ENCODE results near the gene SLC8B1. TPM values are rescaled to one million over a fixed set of nuclear protein-coding genes. Genes with fewer than 3 reads are reported as not detected.

Gene SLC8B1
- total RNA-seq, 1 donor from 2014 or later, result 42.2 TPM

DNA sequence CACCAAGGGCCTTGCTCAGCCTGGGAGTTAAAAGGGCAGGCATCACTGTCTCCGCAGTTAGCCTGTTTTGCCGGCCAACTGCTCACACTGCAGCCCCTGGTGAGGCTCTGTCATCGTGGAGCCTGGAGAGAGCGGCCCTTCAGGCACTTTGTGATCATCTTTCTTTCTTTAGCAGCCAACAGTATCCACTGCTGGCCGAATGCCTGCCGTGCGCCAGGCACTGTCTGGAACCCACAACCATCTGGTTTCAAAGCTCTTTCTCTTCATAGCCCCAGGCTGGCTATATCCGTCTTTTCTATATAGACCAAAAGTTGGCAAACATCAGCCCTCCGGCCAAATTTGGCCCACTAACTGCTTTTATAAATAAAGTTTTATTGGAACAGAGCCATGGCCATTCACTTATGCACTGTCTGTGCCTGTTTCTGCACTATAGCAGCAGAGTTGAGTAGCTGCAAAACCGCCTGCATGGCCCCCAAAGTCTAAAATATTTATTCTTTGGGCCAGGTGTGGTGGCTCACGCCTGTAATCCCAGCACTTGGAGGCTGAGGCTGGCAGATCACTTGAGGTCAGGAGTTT, 29.5 kb downstream of the SLC8B1 start:
- no peak for TF ChIP-seq POLR2A (IDR thresholded peaks at IDR 0.05)
- TF ChIP-seq, protein P1, sequence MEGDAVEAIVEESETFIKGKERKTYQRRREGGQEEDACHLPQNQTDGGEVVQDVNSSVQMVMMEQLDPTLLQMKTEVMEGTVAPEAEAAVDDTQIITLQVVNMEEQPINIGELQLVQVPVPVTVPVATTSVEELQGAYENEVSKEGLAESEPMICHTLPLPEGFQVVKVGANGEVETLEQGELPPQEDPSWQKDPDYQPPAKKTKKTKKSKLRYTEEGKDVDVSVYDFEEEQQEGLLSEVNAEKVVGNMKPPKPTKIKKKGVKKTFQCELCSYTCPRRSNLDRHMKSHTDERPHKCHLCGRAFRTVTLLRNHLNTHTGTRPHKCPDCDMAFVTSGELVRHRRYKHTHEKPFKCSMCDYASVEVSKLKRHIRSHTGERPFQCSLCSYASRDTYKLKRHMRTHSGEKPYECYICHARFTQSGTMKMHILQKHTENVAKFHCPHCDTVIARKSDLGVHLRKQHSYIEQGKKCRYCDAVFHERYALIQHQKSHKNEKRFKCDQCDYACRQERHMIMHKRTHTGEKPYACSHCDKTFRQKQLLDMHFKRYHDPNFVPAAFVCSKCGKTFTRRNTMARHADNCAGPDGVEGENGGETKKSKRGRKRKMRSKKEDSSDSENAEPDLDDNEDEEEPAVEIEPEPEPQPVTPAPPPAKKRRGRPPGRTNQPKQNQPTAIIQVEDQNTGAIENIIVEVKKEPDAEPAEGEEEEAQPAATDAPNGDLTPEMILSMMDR (IDR thresholded peaks at IDR 0.05), result no peak
- no peak for TF ChIP-seq POLR2AphosphoS5 (IDR thresholded peaks at IDR 0.05; ENCODE audit: insufficient read depth in 1 of 2, low read depth in 1 of 2)
- peaks cover under 1% of the 10 kb centered on the region for H3K4me1 ChIP-seq
- H3K9me3 ChIP-seq, result no peaks in the 10 kb centered on the region
- no peaks in the 10 kb centered on the region for H3K27me3 ChIP-seq
- H3K4me3 ChIP-seq, result no peak overlapping the region
- peaks cover 0 to 61% of the 10 kb centered on the region in 2 donors for H3K36me3 ChIP-seq
- no peak overlapping the region for H3K27ac ChIP-seq
- intact Hi-C loops (cut with DNase I), result no loop called here
- no peak for DNase-seq (ENCODE audit: extremely low spot score in 2 of 2)

DNA sequence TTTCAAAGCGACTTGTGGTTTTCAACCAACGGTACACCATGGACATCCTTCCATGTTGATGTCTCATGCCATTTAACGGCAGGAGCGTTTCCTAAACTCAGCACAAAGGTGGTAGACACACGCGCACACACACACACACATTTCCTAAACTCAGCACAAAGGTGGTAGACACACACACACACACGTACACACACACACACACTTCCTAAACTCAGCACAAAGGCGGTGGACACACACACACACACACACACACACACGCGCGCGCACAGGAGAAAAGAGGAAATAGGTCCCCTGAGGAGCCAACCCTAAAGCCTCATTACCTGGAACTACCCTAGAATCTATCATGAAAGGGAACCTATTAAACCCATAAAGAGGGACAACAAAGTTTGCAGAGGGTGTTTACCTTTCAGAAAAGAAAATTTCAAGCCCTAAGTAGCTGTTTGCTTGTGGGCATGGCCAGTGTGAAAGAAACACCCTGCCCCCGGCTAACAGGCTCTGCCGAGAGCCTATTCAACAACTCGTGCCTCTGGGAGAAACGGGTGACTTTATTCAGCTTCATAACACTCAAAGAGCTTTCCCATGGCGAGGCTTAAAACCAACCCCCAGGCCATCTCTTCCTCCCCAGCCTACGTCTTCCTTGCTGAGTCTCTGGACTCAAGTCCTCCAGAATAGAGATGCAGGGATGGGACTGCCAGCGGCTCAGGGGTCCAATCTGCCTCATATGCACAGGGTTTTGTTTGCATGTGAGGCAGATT, 31.8 kb downstream of the SLC8B1 start:
- Histone ChIP-seq H3K27ac (no peak overlapping the region), H3K4me1 (peaks cover 23% of the 10 kb centered on the region), H3K9me3 (no peaks in the 10 kb centered on the region), H3K36me3 (peaks cover 0 to 48% of the 10 kb centered on the region in 2 donors), H3K27me3 (no peaks in the 10 kb centered on the region), H3K4me3 (no peak overlapping the region)
- DNase-seq (ENCODE audit: extremely low spot score in 2 of 2), result no peak
- intact Hi-C loops (cut with DNase I), result no loop called here
- no peak for TF ChIP-seq POLR2AphosphoS5 (IDR thresholded peaks at IDR 0.05; ENCODE audit: insufficient read depth in 1 of 2, low read depth in 1 of 2)
- TF ChIP-seq POLR2A (IDR thresholded peaks at IDR 0.05), result no peak
- TF ChIP-seq, protein P1 (IDR thresholded peaks at IDR 0.05), result no peak

DNA sequence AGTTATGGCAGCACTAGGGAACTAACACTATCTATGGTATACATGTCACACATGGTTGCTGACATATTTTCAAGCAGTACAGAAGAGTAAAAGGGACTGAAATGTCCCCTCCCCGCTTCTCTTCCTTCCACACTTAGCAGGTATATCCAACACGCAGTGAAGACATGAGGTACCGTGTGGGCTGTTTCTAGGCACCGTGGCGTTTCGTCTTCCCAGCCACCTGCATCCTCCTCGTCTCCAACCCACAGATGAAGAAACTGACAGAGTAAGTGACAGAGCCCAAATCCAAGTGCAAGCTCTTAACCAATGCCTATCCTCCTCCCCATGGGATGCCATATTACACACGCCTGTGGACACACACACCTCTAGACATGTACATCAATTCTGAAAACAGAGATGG, 32.4 kb downstream of the SLC8B1 start:
- peaks cover 0 to 48% of the 10 kb centered on the region in 2 donors for H3K36me3 ChIP-seq
- intact Hi-C loops (cut with DNase I), result no loop called here
- DNase-seq (ENCODE audit: extremely low spot score in 2 of 2), result no peak
- TF ChIP-seq POLR2AphosphoS5 (IDR thresholded peaks at IDR 0.05; ENCODE audit: insufficient read depth in 1 of 2, low read depth in 1 of 2) (no peak), POLR2A (IDR thresholded peaks at IDR 0.05) (no peak)
- TF ChIP-seq, protein P1 (IDR thresholded peaks at IDR 0.05), result no peak
- H3K27ac ChIP-seq, result no peak overlapping the region
- H3K9me3 ChIP-seq, result no peaks in the 10 kb centered on the region
- peaks cover 28% of the 10 kb centered on the region for H3K4me1 ChIP-seq
- no peak overlapping the region for H3K4me3 ChIP-seq
- H3K27me3 ChIP-seq, result no peaks in the 10 kb centered on the region

DNA sequence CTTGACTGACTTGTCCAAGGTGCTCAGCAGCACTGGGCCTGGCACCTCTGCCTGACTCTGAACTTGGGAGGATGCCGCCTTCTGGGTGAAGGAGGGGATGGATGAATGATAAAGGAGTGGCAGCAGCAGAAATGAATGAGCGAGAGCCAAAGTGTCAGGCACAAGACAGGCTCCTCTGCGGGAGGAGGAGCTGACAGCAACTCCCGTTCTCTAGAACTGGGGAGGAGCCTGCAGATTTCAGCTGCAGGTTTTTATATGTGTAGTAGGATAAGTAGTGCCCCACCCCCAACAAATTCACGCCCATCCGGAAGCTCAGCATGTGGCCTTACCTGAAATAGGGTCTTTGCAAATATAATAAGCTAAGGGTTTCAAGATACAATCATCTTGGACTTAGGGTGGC, 33.1 kb downstream of the SLC8B1 start:
- intact Hi-C loops (cut with DNase I), result no loop called here
- Histone ChIP-seq H3K36me3 (peaks cover 0 to 50% of the 10 kb centered on the region in 2 donors), H3K27me3 (no peaks in the 10 kb centered on the region), H3K27ac (no peak overlapping the region), H3K9me3 (no peaks in the 10 kb centered on the region), H3K4me1 (peaks cover 30% of the 10 kb centered on the region), H3K4me3 (no peak overlapping the region)
- DNase-seq (ENCODE audit: extremely low spot score in 2 of 2), result no peak
- TF ChIP-seq, protein P1 (IDR thresholded peaks at IDR 0.05), result no peak
- TF ChIP-seq POLR2AphosphoS5 (IDR thresholded peaks at IDR 0.05; ENCODE audit: insufficient read depth in 1 of 2, low read depth in 1 of 2) (no peak), POLR2A (IDR thresholded peaks at IDR 0.05) (no peak)

Measured in vagina (tissue), 2 donors.